WTC11 (cell line): ENCODE measurements around the gene OR52E1. TPM values are rescaled to one million over a fixed set of nuclear protein-coding genes. Genes with fewer than 3 reads are reported as not detected.

Experiments used
- ATAC-seq: fragments of 200-7000 bp; cut with Tn5 transposase; 2 replicates; pipeline ENCODE4 v1.10.0; 2021; ENCODE audit warnings: mild to moderate bottlenecking, moderate library complexity
- CTCF ChIA-PET: fragments of 300-600 bp; sonication (Branson Sonifier 250); formaldehyde crosslinking; loops from one replicate; lab custom pipeline; 2021; ENCODE audit warnings: antibody characterized with exemption; lab: Charles Lee
- POLR2A ChIA-PET: fragments of 350-600 bp; sonication (Branson Sonifier 250); formaldehyde crosslinking; loops from one replicate; lab custom pipeline; 2021; ENCODE audit warnings: antibody characterized with exemption; lab: Charles Lee
- DNase-seq: peaks from one replicate; pipeline ENCODE4 v3.0.0; 2021; ENCODE audit warnings: low spot score
- H3K27ac Mint-ChIP-seq: 2 replicates; pipeline ENCODE4 v1.8.0; 2021; ENCODE audit warnings: mixed read lengths
- H3K27me3 Mint-ChIP-seq: 2 replicates; pipeline ENCODE4 v1.8.0; 2021; ENCODE audit warnings: low read depth, mild to moderate bottlenecking, moderate library complexity, mixed read lengths
- H3K36me3 Mint-ChIP-seq: 2 replicates; pipeline ENCODE4 v1.8.0; 2021; ENCODE audit warnings: mixed read lengths
- H3K4me1 Mint-ChIP-seq: 2 replicates; pipeline ENCODE4 v1.8.0; 2022; ENCODE audit warnings: mixed read lengths
- H3K4me3 Mint-ChIP-seq: 2 replicates; pipeline ENCODE4 v1.8.0; 2021; ENCODE audit warnings: mild to moderate bottlenecking, moderate library complexity, mixed read lengths
- H3K9me3 Mint-ChIP-seq: 2 replicates; pipeline ENCODE4 v1.8.0; 2021; ENCODE audit warnings: mixed read lengths
- CREM ChIP-seq: sonication (generic); formaldehyde crosslinking; IDR thresholded peaks from 2 replicates; pipeline ENCODE4 v1.8.1; 2022; ENCODE audit warnings: mild to moderate bottlenecking, missing genetic modification reagents, moderate library complexity
- FOXP1 ChIP-seq: sonication (generic); formaldehyde crosslinking; IDR thresholded peaks from 2 replicates; pipeline ENCODE4 v1.8.0; 2022; ENCODE audit warnings: missing genetic modification reagents, mild to moderate bottlenecking, moderate library complexity, borderline replicate concordance
- GTF2I ChIP-seq: fragments of 250-450 bp; sonication (Bioruptor Pico); conservative IDR thresholded peaks from 2 replicates; pipeline ENCODE4 v1.4.0; 2021; ENCODE audit warnings: mild to moderate bottlenecking
- IRF2 ChIP-seq: sonication (generic); formaldehyde crosslinking; IDR thresholded peaks from 2 replicates; pipeline ENCODE4 v1.8.0; 2022; ENCODE audit warnings: low read depth, missing genetic modification reagents, borderline replicate concordance
- RELA ChIP-seq: sonication (generic); formaldehyde crosslinking; IDR thresholded peaks from 2 replicates; pipeline ENCODE4 v1.8.1; 2022; ENCODE audit warnings: missing genetic modification reagents, mild to moderate bottlenecking, borderline replicate concordance
- SP1 ChIP-seq: sonication (generic); formaldehyde crosslinking; conservative IDR thresholded peaks from 2 replicates; pipeline ENCODE4 v1.8.1; 2022; ENCODE audit warnings: missing genetic modification reagents
- TEAD4 ChIP-seq: sonication (generic); formaldehyde crosslinking; IDR thresholded peaks from 2 replicates; pipeline ENCODE4 v1.8.0; 2022; ENCODE audit warnings: mild to moderate bottlenecking, missing genetic modification reagents
- ZNF138 ChIP-seq: sonication (generic); formaldehyde crosslinking; conservative IDR thresholded peaks from 2 replicates; pipeline ENCODE4 v1.8.1; 2022; ENCODE audit warnings: mild to moderate bottlenecking, moderate library complexity, missing genetic modification reagents
- ZNF317 ChIP-seq: sonication (generic); formaldehyde crosslinking; IDR thresholded peaks from 2 replicates; pipeline ENCODE4 v1.8.1; 2023; ENCODE audit warnings: low read depth, mild to moderate bottlenecking, moderate library complexity, missing genetic modification reagents, borderline replicate concordance
- total RNA-seq: library from RNA; stranded (reverse); gene quantifications from 3 replicates; pipeline ENCODE4 v1.2.3, GENCODE V29; 2021
- TF ChIP-seq, protein P1 (sequence below): sonication (generic); formaldehyde crosslinking; IDR thresholded peaks from 2 replicates; pipeline ENCODE4 v1.8.1; 2023; ENCODE audit warnings: mild to moderate bottlenecking, missing genetic modification reagents, moderate library complexity
- TF ChIP-seq, protein P2 (sequence below): fragments of 250-450 bp; sonication (Bioruptor Pico); IDR thresholded peaks from 2 replicates; pipeline ENCODE4 v1.9.0; 2021; ENCODE audit warnings: mild to moderate bottlenecking, borderline replicate concordance
- TF ChIP-seq, protein P3 (sequence below): sonication (generic); formaldehyde crosslinking; IDR thresholded peaks from 2 replicates; pipeline ENCODE4 v1.8.0; 2023; ENCODE audit warnings: missing genetic modification reagents, mild to moderate bottlenecking, borderline replicate concordance
- TF ChIP-seq, protein P4 (sequence below): sonication (generic); formaldehyde crosslinking; IDR thresholded peaks from 2 replicates; pipeline ENCODE4 v1.8.0; 2023; ENCODE audit warnings: mild to moderate bottlenecking, missing genetic modification reagents
- TF ChIP-seq, protein P5 (sequence below): fragments of 250-450 bp; sonication (Bioruptor Pico); IDR thresholded peaks from 2 replicates; pipeline ENCODE4 v2.1.2; 2022; ENCODE audit warnings: mild to moderate bottlenecking, moderate library complexity
- TF ChIP-seq, protein P6 (sequence below): sonication (generic); formaldehyde crosslinking; IDR thresholded peaks from 2 replicates; pipeline ENCODE4 v1.8.1; 2023; ENCODE audit warnings: mild to moderate bottlenecking, missing genetic modification reagents
- TF ChIP-seq, protein P7 (sequence below): sonication (generic); formaldehyde crosslinking; IDR thresholded peaks from 2 replicates; pipeline ENCODE4 v1.8.1; 2022; ENCODE audit warnings: low read depth, missing genetic modification reagents, borderline replicate concordance

Gene OR52E1
- total RNA-seq, 1 experiment from 2014 or later = not detected

DNA sequence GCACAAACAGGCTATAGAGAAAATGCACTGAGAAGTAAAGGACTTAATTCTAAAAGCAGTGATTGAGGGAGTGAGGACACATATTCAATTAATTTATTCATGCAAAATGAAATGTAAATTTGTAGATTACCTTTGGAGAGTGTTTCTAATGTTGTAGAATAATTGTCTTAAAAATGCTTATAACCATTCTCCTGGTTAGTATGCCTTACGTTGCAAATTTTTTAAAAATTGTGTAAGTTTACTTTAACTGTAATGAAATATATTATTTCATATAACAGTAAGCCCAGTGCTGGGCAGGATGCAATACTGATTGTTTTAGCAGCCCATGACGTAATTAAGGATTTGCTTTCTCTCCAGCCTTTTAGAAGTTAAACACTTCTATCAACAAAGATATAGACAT, 26.6 kb downstream of the OR52E1 start (continued):
- TF ChIP-seq, protein P1, sequence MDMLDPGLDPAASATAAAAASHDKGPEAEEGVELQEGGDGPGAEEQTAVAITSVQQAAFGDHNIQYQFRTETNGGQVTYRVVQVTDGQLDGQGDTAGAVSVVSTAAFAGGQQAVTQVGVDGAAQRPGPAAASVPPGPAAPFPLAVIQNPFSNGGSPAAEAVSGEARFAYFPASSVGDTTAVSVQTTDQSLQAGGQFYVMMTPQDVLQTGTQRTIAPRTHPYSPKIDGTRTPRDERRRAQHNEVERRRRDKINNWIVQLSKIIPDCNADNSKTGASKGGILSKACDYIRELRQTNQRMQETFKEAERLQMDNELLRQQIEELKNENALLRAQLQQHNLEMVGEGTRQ (CRISPR knock-in tag) = no peak
- TF ChIP-seq, protein P2, sequence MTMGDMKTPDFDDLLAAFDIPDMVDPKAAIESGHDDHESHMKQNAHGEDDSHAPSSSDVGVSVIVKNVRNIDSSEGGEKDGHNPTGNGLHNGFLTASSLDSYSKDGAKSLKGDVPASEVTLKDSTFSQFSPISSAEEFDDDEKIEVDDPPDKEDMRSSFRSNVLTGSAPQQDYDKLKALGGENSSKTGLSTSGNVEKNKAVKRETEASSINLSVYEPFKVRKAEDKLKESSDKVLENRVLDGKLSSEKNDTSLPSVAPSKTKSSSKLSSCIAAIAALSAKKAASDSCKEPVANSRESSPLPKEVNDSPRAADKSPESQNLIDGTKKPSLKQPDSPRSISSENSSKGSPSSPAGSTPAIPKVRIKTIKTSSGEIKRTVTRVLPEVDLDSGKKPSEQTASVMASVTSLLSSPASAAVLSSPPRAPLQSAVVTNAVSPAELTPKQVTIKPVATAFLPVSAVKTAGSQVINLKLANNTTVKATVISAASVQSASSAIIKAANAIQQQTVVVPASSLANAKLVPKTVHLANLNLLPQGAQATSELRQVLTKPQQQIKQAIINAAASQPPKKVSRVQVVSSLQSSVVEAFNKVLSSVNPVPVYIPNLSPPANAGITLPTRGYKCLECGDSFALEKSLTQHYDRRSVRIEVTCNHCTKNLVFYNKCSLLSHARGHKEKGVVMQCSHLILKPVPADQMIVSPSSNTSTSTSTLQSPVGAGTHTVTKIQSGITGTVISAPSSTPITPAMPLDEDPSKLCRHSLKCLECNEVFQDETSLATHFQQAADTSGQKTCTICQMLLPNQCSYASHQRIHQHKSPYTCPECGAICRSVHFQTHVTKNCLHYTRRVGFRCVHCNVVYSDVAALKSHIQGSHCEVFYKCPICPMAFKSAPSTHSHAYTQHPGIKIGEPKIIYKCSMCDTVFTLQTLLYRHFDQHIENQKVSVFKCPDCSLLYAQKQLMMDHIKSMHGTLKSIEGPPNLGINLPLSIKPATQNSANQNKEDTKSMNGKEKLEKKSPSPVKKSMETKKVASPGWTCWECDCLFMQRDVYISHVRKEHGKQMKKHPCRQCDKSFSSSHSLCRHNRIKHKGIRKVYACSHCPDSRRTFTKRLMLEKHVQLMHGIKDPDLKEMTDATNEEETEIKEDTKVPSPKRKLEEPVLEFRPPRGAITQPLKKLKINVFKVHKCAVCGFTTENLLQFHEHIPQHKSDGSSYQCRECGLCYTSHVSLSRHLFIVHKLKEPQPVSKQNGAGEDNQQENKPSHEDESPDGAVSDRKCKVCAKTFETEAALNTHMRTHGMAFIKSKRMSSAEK = no peak
- TF ChIP-seq, all 79 proteins: peak for 0

DNA sequence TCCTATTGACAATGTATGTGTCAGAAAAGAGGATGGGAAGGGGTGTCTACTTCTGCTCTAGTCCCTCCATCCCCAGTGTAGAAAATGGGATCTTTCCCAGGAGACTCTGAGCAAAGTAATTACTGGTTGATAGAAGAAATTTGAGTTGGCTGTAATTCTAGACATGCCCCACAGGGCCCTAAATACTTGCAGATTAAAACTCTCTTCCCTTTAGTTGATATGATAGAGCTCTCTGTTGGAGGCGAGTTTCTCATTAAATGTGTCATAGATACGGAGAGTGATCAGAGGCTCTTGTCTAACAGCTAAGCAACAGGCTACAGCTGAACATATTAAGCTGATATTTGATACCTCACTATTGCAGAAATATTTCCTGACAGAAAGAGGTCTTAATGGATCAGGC, 32.9 kb downstream of the OR52E1 start:
- CTCF ChIA-PET = no interaction called here
- ATAC-seq (peak; percentile 47; the same call in 1 of the 2 replicates), DNase-seq (no peak)
- H3K4me1 Mint-ChIP-seq = peaks cover 8% of the 10 kb centered on the region
- TF ChIP-seq, protein P3, sequence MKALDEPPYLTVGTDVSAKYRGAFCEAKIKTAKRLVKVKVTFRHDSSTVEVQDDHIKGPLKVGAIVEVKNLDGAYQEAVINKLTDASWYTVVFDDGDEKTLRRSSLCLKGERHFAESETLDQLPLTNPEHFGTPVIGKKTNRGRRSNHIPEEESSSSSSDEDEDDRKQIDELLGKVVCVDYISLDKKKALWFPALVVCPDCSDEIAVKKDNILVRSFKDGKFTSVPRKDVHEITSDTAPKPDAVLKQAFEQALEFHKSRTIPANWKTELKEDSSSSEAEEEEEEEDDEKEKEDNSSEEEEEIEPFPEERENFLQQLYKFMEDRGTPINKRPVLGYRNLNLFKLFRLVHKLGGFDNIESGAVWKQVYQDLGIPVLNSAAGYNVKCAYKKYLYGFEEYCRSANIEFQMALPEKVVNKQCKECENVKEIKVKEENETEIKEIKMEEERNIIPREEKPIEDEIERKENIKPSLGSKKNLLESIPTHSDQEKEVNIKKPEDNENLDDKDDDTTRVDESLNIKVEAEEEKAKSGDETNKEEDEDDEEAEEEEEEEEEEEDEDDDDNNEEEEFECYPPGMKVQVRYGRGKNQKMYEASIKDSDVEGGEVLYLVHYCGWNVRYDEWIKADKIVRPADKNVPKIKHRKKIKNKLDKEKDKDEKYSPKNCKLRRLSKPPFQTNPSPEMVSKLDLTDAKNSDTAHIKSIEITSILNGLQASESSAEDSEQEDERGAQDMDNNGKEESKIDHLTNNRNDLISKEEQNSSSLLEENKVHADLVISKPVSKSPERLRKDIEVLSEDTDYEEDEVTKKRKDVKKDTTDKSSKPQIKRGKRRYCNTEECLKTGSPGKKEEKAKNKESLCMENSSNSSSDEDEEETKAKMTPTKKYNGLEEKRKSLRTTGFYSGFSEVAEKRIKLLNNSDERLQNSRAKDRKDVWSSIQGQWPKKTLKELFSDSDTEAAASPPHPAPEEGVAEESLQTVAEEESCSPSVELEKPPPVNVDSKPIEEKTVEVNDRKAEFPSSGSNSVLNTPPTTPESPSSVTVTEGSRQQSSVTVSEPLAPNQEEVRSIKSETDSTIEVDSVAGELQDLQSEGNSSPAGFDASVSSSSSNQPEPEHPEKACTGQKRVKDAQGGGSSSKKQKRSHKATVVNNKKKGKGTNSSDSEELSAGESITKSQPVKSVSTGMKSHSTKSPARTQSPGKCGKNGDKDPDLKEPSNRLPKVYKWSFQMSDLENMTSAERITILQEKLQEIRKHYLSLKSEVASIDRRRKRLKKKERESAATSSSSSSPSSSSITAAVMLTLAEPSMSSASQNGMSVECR (CRISPR knock-in tag) = no peak
- TF ChIP-seq GTF2I (CRISPR knock-in tag) (no peak), CREM (no peak), RELA (no peak), SP1 (no peak), ZNF138 (CRISPR knock-in tag) (no peak), IRF2 (CRISPR knock-in tag) (no peak), TEAD4 (CRISPR knock-in tag) (no peak)
- TF ChIP-seq, protein P4, sequence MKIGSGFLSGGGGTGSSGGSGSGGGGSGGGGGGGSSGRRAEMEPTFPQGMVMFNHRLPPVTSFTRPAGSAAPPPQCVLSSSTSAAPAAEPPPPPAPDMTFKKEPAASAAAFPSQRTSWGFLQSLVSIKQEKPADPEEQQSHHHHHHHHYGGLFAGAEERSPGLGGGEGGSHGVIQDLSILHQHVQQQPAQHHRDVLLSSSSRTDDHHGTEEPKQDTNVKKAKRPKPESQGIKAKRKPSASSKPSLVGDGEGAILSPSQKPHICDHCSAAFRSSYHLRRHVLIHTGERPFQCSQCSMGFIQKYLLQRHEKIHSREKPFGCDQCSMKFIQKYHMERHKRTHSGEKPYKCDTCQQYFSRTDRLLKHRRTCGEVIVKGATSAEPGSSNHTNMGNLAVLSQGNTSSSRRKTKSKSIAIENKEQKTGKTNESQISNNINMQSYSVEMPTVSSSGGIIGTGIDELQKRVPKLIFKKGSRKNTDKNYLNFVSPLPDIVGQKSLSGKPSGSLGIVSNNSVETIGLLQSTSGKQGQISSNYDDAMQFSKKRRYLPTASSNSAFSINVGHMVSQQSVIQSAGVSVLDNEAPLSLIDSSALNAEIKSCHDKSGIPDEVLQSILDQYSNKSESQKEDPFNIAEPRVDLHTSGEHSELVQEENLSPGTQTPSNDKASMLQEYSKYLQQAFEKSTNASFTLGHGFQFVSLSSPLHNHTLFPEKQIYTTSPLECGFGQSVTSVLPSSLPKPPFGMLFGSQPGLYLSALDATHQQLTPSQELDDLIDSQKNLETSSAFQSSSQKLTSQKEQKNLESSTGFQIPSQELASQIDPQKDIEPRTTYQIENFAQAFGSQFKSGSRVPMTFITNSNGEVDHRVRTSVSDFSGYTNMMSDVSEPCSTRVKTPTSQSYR = no peak
- TF ChIP-seq, all 79 proteins: peak for 0
- H3K27me3 Mint-ChIP-seq = no peaks in the 10 kb centered on the region; the same call in 1 of the 2 replicates
- no peaks in the 10 kb centered on the region for H3K9me3 Mint-ChIP-seq
- no peak overlapping the region for H3K4me3 Mint-ChIP-seq
- no peak overlapping the region for H3K27ac Mint-ChIP-seq
- POLR2A ChIA-PET = no interaction called here
- H3K36me3 Mint-ChIP-seq = no peaks in the 10 kb centered on the region

DNA sequence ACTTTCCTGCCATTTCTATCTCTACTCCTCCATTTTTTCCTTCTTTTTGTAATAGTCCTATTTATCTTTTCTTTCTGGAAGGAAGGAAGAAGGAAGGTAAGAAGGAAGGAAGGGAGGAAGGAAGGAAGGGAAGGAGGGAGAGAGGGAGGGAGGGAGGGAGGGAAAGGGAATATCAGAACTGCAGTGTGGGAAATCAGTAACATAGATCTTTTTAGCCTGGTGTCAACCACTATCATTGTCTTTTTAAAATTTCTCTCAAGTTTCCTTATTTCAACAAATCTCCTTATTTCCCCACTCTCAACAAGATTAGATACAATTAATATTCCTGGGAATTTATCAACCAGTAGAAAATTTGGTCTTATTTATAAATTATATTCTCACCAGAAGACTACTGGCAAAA, 33.7 kb downstream of the OR52E1 start:
- no peaks in the 10 kb centered on the region for H3K9me3 Mint-ChIP-seq
- CTCF ChIA-PET = no interaction called here
- no peak overlapping the region for H3K27ac Mint-ChIP-seq
- DNase-seq (no peak), ATAC-seq (no peak)
- H3K4me1 Mint-ChIP-seq = peaks cover 10% of the 10 kb centered on the region
- POLR2A ChIA-PET = no interaction called here
- no peaks in the 10 kb centered on the region for H3K36me3 Mint-ChIP-seq
- no peak overlapping the region for H3K4me3 Mint-ChIP-seq
- H3K27me3 Mint-ChIP-seq = no peaks in the 10 kb centered on the region; the same call in 1 of the 2 replicates
- TF ChIP-seq FOXP1 (CRISPR knock-in tag) (no peak), ZNF317 (CRISPR knock-in tag) (no peak), ZNF138 (CRISPR knock-in tag) (no peak)
- TF ChIP-seq, protein P5, sequence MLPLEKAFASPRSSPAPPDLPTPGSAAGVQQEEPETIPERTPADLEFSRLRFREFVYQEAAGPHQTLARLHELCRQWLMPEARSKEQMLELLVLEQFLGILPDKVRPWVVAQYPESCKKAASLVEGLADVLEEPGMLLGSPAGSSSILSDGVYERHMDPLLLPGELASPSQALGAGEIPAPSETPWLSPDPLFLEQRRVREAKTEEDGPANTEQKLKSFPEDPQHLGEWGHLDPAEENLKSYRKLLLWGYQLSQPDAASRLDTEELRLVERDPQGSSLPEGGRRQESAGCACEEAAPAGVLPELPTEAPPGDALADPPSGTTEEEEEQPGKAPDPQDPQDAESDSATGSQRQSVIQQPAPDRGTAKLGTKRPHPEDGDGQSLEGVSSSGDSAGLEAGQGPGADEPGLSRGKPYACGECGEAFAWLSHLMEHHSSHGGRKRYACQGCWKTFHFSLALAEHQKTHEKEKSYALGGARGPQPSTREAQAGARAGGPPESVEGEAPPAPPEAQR (CRISPR knock-in tag) = no peak
- TF ChIP-seq, protein P6, sequence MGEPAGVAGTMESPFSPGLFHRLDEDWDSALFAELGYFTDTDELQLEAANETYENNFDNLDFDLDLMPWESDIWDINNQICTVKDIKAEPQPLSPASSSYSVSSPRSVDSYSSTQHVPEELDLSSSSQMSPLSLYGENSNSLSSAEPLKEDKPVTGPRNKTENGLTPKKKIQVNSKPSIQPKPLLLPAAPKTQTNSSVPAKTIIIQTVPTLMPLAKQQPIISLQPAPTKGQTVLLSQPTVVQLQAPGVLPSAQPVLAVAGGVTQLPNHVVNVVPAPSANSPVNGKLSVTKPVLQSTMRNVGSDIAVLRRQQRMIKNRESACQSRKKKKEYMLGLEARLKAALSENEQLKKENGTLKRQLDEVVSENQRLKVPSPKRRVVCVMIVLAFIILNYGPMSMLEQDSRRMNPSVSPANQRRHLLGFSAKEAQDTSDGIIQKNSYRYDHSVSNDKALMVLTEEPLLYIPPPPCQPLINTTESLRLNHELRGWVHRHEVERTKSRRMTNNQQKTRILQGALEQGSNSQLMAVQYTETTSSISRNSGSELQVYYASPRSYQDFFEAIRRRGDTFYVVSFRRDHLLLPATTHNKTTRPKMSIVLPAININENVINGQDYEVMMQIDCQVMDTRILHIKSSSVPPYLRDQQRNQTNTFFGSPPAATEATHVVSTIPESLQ (CRISPR knock-in tag) = no peak
- TF ChIP-seq, protein P7, sequence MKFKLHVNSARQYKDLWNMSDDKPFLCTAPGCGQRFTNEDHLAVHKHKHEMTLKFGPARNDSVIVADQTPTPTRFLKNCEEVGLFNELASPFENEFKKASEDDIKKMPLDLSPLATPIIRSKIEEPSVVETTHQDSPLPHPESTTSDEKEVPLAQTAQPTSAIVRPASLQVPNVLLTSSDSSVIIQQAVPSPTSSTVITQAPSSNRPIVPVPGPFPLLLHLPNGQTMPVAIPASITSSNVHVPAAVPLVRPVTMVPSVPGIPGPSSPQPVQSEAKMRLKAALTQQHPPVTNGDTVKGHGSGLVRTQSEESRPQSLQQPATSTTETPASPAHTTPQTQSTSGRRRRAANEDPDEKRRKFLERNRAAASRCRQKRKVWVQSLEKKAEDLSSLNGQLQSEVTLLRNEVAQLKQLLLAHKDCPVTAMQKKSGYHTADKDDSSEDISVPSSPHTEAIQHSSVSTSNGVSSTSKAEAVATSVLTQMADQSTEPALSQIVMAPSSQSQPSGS (CRISPR knock-in tag) = no peak
